IPS-20b (cell line): ENCODE measurements around the gene NCKAP5.

Experiments used
- H3K27ac ChIP-seq: one replicate; pipeline ENCODE4 v1.5.1; 2013; ENCODE audit warnings: low read length
- H3K27me3 ChIP-seq: 2 replicates; pipeline ENCODE4 v1.6.1; 2013; ENCODE audit warnings: mild to moderate bottlenecking, low read length, inconsistent platforms; ENCODE audit not compliant: insufficient read depth
- H3K36me3 ChIP-seq: 2 replicates; pipeline ENCODE4 v1.6.1; 2013; ENCODE audit warnings: low read depth, mild to moderate bottlenecking, inconsistent platforms, low read length, moderate library complexity; ENCODE audit not compliant: insufficient read depth
- H3K4me1 ChIP-seq: 2 replicates; pipeline ENCODE4 v1.6.1; 2013; ENCODE audit warnings: mild to moderate bottlenecking, control low read depth, inconsistent platforms, low read length, moderate library complexity; ENCODE audit not compliant: insufficient read depth
- H3K4me3 ChIP-seq: 2 replicates; pipeline ENCODE4 v1.5.1; 2013; ENCODE audit warnings: mild to moderate bottlenecking, low read length, inconsistent platforms
- H3K9ac ChIP-seq: 2 replicates; pipeline ENCODE4 v1.6.1; 2013; ENCODE audit warnings: low read depth, mild to moderate bottlenecking, inconsistent platforms, low read length, moderate library complexity
- H3K9me3 ChIP-seq: 2 replicates; pipeline ENCODE4 v1.6.1; 2013; ENCODE audit warnings: mild to moderate bottlenecking, low read depth, low read length, inconsistent platforms; ENCODE audit not compliant: insufficient read depth

Gene NCKAP5

GRCh38 chr2:133452583-133452982 lies 115.7 kb downstream of the NCKAP5 start:
- Histone ChIP-seq H3K9me3 (no peaks in the 10 kb centered on the region), H3K36me3 (no peaks in the 10 kb centered on the region), H3K9ac (no peak overlapping the region), H3K4me1 (no peaks in the 10 kb centered on the region), H3K27me3 (no peaks in the 10 kb centered on the region), H3K4me3 (no peak overlapping the region), H3K27ac (no peak overlapping the region)

GRCh38 chr2:133452146-133452545 lies 116.1 kb downstream of the NCKAP5 start:
- no peak overlapping the region for H3K4me3 ChIP-seq
- H3K9ac ChIP-seq: no peak overlapping the region
- H3K27ac ChIP-seq: no peak overlapping the region
- no peaks in the 10 kb centered on the region for H3K9me3 ChIP-seq
- H3K4me1 ChIP-seq: no peaks in the 10 kb centered on the region
- H3K27me3 ChIP-seq: no peaks in the 10 kb centered on the region
- no peaks in the 10 kb centered on the region for H3K36me3 ChIP-seq

- no peaks in the 10 kb centered on the region for H3K9me3 ChIP-seq
- no peaks in the 10 kb centered on the region for H3K4me1 ChIP-seq
- no peak overlapping the region for H3K4me3 ChIP-seq
- no peak overlapping the region for H3K9ac ChIP-seq
- no peak overlapping the region for H3K27ac ChIP-seq
- no peaks in the 10 kb centered on the region for H3K36me3 ChIP-seq
- no peaks in the 10 kb centered on the region for H3K27me3 ChIP-seq
These were observed 120.1 kb downstream of the NCKAP5 start for GRCh38 chr2:133448195-133448594.

- H3K4me1 ChIP-seq: no peaks in the 10 kb centered on the region
- H3K27ac ChIP-seq: no peak overlapping the region
- H3K36me3 ChIP-seq: no peaks in the 10 kb centered on the region
- no peaks in the 10 kb centered on the region for H3K27me3 ChIP-seq
- H3K9ac ChIP-seq: no peak overlapping the region
- no peak overlapping the region for H3K4me3 ChIP-seq
- no peaks in the 10 kb centered on the region for H3K9me3 ChIP-seq
These were observed 121.0 kb downstream of the NCKAP5 start for GRCh38 chr2:133447303-133447702.

GRCh38 chr2:133444465-133444864 lies 123.8 kb downstream of the NCKAP5 start:
- Histone ChIP-seq H3K9ac (no peak overlapping the region), H3K4me1 (no peaks in the 10 kb centered on the region)

GRCh38 chr2:133442393-133442792 lies 125.9 kb downstream of the NCKAP5 start:
- Histone ChIP-seq H3K9ac (no peak overlapping the region), H3K4me3 (no peak overlapping the region), H3K9me3 (no peaks in the 10 kb centered on the region), H3K4me1 (no peaks in the 10 kb centered on the region), H3K36me3 (no peaks in the 10 kb centered on the region), H3K27ac (no peak overlapping the region), H3K27me3 (no peaks in the 10 kb centered on the region)

More at GRCh38 chr2:133444465-133444864, 123.8 kb downstream of the NCKAP5 start:
- Histone ChIP-seq H3K9me3 (no peaks in the 10 kb centered on the region), H3K4me3 (no peak overlapping the region), H3K27me3 (no peaks in the 10 kb centered on the region), H3K27ac (no peak overlapping the region), H3K36me3 (no peaks in the 10 kb centered on the region)

- H3K9me3 ChIP-seq: no peaks in the 10 kb centered on the region
- H3K9ac ChIP-seq: no peak overlapping the region
- H3K27ac ChIP-seq: no peak overlapping the region
- H3K27me3 ChIP-seq: no peaks in the 10 kb centered on the region
- H3K4me3 ChIP-seq: no peak overlapping the region
- H3K36me3 ChIP-seq: no peaks in the 10 kb centered on the region
- H3K4me1 ChIP-seq: no peaks in the 10 kb centered on the region
These were observed 128.7 kb downstream of the NCKAP5 start for GRCh38 chr2:133439565-133439920.

- Histone ChIP-seq H3K9me3 (no peaks in the 10 kb centered on the region), H3K27me3 (no peaks in the 10 kb centered on the region), H3K36me3 (no peaks in the 10 kb centered on the region), H3K4me3 (no peak overlapping the region), H3K27ac (no peak overlapping the region), H3K4me1 (no peaks in the 10 kb centered on the region), H3K9ac (no peak overlapping the region)
These were observed 129.3 kb downstream of the NCKAP5 start for GRCh38 chr2:133438848-133439564.

GRCh38 chr2:133438026-133438425 lies 130.2 kb downstream of the NCKAP5 start:
- no peaks in the 10 kb centered on the region for H3K36me3 ChIP-seq
- H3K4me1 ChIP-seq: no peaks in the 10 kb centered on the region
- H3K27me3 ChIP-seq: no peaks in the 10 kb centered on the region
- H3K9me3 ChIP-seq: no peaks in the 10 kb centered on the region
- H3K9ac ChIP-seq: no peak overlapping the region
- no peak overlapping the region for H3K4me3 ChIP-seq
- H3K27ac ChIP-seq: no peak overlapping the region

- Histone ChIP-seq H3K4me3 (no peak overlapping the region), H3K9ac (no peak overlapping the region), H3K4me1 (no peaks in the 10 kb centered on the region), H3K27me3 (no peaks in the 10 kb centered on the region), H3K27ac (no peak overlapping the region), H3K9me3 (no peaks in the 10 kb centered on the region), H3K36me3 (no peaks in the 10 kb centered on the region)
These were observed 130.8 kb downstream of the NCKAP5 start for GRCh38 chr2:133437492-133437891.

GRCh38 chr2:133434959-133435668 lies 133.1 kb downstream of the NCKAP5 start:
- no peaks in the 10 kb centered on the region for H3K27me3 ChIP-seq
- H3K9me3 ChIP-seq: no peaks in the 10 kb centered on the region
- H3K27ac ChIP-seq: no peak overlapping the region
- no peak overlapping the region for H3K4me3 ChIP-seq
- H3K9ac ChIP-seq: no peak overlapping the region
- H3K4me1 ChIP-seq: no peaks in the 10 kb centered on the region; the same call in 1 of the 2 replicates
- H3K36me3 ChIP-seq: no peaks in the 10 kb centered on the region
